ENCODE results near the gene LIX1L. TPM values are rescaled to one million over a fixed set of nuclear protein-coding genes. Genes with fewer than 3 reads are reported as not detected.

LIX1L gene
- total and polyA plus RNA-seq, 2 of the 13 experiments (the other 11 are each of a cell fraction or from before 2014, with no cell fraction given) = 8.1 to 24.9 TPM

DNA sequence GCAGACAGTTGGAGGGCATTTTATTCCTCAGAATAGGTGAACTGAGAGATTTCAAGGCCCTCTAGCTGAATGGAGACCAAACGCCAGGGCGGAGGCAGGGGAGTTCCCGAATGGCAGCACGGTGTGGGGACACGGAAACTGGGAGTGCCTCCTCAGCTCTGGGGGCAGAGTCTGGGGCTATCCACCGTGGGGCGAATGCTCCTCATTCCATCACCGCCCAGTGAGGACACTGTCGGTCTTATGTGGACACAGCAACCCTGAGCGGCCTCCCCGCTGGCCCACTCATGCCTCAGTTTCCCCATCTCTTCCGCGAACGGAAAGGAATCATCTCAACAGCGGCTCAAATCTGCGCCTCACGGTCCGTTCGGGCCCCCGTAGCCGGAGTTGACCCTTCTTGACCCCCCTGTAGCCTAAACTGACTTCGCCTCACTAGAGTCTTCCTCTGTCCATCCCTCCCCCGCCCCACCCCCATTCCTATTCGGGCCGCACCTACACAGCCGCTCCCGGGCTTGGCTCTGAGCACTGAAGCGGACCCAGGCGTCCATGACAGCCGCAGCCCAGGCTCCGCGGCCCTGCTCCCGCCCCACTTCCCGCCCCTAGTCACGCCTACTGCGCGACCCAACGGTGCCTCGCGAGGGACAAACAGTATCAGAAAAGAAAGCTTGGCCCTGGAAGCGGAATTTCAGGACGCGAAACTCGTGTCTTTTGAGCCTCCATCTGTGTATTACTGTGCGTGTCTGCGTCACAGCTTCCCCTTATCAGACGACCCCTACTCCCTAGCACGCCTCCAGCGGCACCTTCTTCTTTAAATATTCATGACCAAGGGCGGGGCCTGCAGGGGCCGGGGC lies 39.4 kb downstream of the LIX1L start, which contains the start of gene PEX11B (continued):
- TF ChIP-seq HOXA5 (CRISPR knock-in tag; IDR thresholded peaks at IDR 0.05) (0 out of 2 replicates have a peak, but pooled peaks have one; percentile 19), NR3C1 (CRISPR knock-in tag; IDR thresholded peaks at IDR 0.05) (no peak), ZNF205 (CRISPR knock-in tag; IDR thresholded peaks at IDR 0.05) (no peak), ZNF672 (CRISPR knock-in tag; IDR thresholded peaks at IDR 0.05) (peak; percentile 97), STAT5B (CRISPR knock-in tag; IDR thresholded peaks at IDR 0.05) (no peak), DNMT3B (CRISPR knock-in tag; conservative IDR thresholded peaks at IDR 0.05) (no peak), HHEX (CRISPR knock-in tag; IDR thresholded peaks at IDR 0.05) (no peak), CEBPG (CRISPR knock-in tag; IDR thresholded peaks at IDR 0.05) (no peak), SMYD3 (CRISPR knock-in tag; IDR thresholded peaks at IDR 0.05) (no peak), PTBP1 (IDR thresholded peaks at IDR 0.05; ENCODE audit: low read depth, low read length, poor library complexity, severe bottlenecking) (no peak), ZNF674 (CRISPR knock-in tag; IDR thresholded peaks at IDR 0.05; ENCODE audit: low read depth) (no peak), NFKB2 (CRISPR knock-in tag; IDR thresholded peaks at IDR 0.05; ENCODE audit: borderline replicate concordance) (no peak), HDAC2 (CRISPR knock-in tag; IDR thresholded peaks at IDR 0.05) (no peak), ZNF7 (CRISPR knock-in tag; IDR thresholded peaks at IDR 0.05) (no peak), HNF4A (CRISPR knock-in tag; IDR thresholded peaks at IDR 0.05) (no peak), ZZZ3 (CRISPR knock-in tag; IDR thresholded peaks at IDR 0.05; ENCODE audit: borderline replicate concordance) (peak; percentile 12; the same call in 1 of the 2 replicates), RXRA (CRISPR knock-in tag; IDR thresholded peaks at IDR 0.05) (0 out of 2 replicates have a peak, but pooled peaks have one; percentile 19), ZMYM2 (CRISPR knock-in tag; IDR thresholded peaks at IDR 0.05) (no peak), ZNF567 (CRISPR knock-in tag; IDR thresholded peaks at IDR 0.05; ENCODE audit: borderline replicate concordance) (no peak), ZNF782 (CRISPR knock-in tag; IDR thresholded peaks at IDR 0.05; ENCODE audit: borderline replicate concordance) (no peak; the same call in 1 of the 2 replicates), FOXO4 (CRISPR knock-in tag; conservative IDR thresholded peaks at IDR 0.05) (no peak), RBM39 (IDR thresholded peaks at IDR 0.05; ENCODE audit: low read depth, low read length, poor library complexity, severe bottlenecking) (no peak), CERS6 (CRISPR knock-in tag; IDR thresholded peaks at IDR 0.05) (no peak), ZNF563 (CRISPR knock-in tag; IDR thresholded peaks at IDR 0.05) (no peak), NR2F1 (CRISPR knock-in tag; IDR thresholded peaks at IDR 0.05) (peak in 1 of 2 experiments; percentile 34; a peak in 1 of 4 replicates), XRCC5 (optimal IDR thresholded peaks at IDR 0.05; ENCODE audit: low read length) (no peak)
- TF ChIP-seq, protein P1, sequence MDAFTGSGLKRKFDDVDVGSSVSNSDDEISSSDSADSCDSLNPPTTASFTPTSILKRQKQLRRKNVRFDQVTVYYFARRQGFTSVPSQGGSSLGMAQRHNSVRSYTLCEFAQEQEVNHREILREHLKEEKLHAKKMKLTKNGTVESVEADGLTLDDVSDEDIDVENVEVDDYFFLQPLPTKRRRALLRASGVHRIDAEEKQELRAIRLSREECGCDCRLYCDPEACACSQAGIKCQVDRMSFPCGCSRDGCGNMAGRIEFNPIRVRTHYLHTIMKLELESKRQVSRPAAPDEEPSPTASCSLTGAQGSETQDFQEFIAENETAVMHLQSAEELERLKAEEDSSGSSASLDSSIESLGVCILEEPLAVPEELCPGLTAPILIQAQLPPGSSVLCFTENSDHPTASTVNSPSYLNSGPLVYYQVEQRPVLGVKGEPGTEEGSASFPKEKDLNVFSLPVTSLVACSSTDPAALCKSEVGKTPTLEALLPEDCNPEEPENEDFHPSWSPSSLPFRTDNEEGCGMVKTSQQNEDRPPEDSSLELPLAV (CRISPR knock-in tag; conservative IDR thresholded peaks at IDR 0.05; ENCODE audit: low read depth) = no peak
- TF ChIP-seq, protein P2, sequence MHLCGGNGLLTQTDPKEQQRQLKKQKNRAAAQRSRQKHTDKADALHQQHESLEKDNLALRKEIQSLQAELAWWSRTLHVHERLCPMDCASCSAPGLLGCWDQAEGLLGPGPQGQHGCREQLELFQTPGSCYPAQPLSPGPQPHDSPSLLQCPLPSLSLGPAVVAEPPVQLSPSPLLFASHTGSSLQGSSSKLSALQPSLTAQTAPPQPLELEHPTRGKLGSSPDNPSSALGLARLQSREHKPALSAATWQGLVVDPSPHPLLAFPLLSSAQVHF (CRISPR knock-in tag; IDR thresholded peaks at IDR 0.05) = no peak

All from HepG2 (cell line).